ENCODE data around the gene GNAI1.

The GNAI1 gene

DNA sequence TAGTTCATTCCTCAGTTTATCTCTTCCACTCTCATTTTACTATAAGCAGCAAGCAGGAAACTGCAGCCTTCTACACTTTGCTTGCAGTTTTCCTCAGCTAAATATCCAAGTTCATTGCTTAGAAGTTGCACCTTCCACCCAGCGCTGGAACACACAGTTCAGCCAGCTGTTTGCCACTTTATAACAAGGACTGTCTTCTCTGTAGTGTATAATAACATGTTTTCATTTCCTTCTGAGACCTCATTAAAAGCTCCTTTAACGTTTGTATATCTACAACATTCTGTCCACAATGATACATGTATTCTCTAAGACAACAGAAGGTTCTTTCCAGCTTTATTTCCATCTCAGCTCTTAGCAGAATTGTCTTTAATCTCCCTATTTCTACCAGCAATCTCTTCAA lies 74.1 kb downstream of the GNAI1 start:
- H3K27me3 ChIP-seq (ENCODE audit: control insufficient read depth, low read length) = no peaks in the 10 kb centered on the region
- TF ChIP-seq, protein P1, sequence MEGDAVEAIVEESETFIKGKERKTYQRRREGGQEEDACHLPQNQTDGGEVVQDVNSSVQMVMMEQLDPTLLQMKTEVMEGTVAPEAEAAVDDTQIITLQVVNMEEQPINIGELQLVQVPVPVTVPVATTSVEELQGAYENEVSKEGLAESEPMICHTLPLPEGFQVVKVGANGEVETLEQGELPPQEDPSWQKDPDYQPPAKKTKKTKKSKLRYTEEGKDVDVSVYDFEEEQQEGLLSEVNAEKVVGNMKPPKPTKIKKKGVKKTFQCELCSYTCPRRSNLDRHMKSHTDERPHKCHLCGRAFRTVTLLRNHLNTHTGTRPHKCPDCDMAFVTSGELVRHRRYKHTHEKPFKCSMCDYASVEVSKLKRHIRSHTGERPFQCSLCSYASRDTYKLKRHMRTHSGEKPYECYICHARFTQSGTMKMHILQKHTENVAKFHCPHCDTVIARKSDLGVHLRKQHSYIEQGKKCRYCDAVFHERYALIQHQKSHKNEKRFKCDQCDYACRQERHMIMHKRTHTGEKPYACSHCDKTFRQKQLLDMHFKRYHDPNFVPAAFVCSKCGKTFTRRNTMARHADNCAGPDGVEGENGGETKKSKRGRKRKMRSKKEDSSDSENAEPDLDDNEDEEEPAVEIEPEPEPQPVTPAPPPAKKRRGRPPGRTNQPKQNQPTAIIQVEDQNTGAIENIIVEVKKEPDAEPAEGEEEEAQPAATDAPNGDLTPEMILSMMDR (IDR thresholded peaks at IDR 0.05; ENCODE audit: low read depth, low read length, poor library complexity, severe bottlenecking) = no peak
- TF ChIP-seq EZH2phosphoT487 (IDR thresholded peaks at IDR 0.05; ENCODE audit: borderline replicate concordance, low read length) = no peak
- no peak overlapping the region for H3K4me3 ChIP-seq (ENCODE audit: low read length)
- H3K9me2 ChIP-seq (replicated peaks; ENCODE audit: control insufficient read depth, low read length) = no peaks in the 10 kb centered on the region
- no peaks in the 10 kb centered on the region for H3F3A ChIP-seq (ENCODE audit: control insufficient read depth, insufficient read depth)
- no peaks in the 10 kb centered on the region for H3K36me3 ChIP-seq (ENCODE audit: control insufficient read depth, low read length)
- no peak overlapping the region for H3K4me2 ChIP-seq (ENCODE audit: low read length)
- H3K79me2 ChIP-seq (ENCODE audit: control insufficient read depth, low read length) = no peaks in the 10 kb centered on the region
- no peaks in the 10 kb centered on the region for H3K4me1 ChIP-seq (ENCODE audit: control insufficient read depth, low read length)
- H3K9me3 ChIP-seq (ENCODE audit: control insufficient read depth, insufficient read depth, low read length) = no peaks in the 10 kb centered on the region
- no peak overlapping the region for H3K27ac ChIP-seq (ENCODE audit: low read depth, low read length)
- no peaks in the 10 kb centered on the region for H4K20me1 ChIP-seq (ENCODE audit: control insufficient read depth, insufficient read depth, low read depth, low read length)

DNA sequence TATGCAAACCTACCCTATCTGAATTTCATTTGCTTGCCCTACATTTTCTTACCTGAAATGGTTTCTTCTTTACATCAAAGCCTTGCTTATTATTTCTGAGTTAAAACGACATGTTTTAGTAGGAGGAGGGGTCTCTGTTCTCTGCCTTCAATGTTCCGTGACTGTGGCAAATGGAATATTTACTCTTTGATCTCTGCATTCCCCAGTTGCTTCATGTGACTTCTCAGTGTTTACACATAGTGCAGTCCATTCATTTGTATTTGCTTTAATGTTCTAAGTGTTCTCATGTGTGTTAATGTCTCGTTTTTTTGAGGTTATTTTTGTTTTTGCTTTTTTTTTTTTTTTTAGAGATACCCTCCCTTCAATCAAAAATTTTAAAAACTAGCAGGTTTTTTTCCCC lies 75.8 kb downstream of the GNAI1 start:
- Histone ChIP-seq H3K79me2 (ENCODE audit: control insufficient read depth, low read length) (no peaks in the 10 kb centered on the region), H3K9me2 (replicated peaks; ENCODE audit: control insufficient read depth, low read length) (no peaks in the 10 kb centered on the region), H3K9me3 (ENCODE audit: control insufficient read depth, insufficient read depth, low read length) (no peaks in the 10 kb centered on the region), H3K4me2 (ENCODE audit: low read length) (no peak overlapping the region), H3K36me3 (ENCODE audit: control insufficient read depth, low read length) (no peaks in the 10 kb centered on the region), H3K4me3 (ENCODE audit: low read length) (no peak overlapping the region), H3K27ac (ENCODE audit: low read depth, low read length) (no peak overlapping the region), H3K27me3 (ENCODE audit: control insufficient read depth, low read length) (no peaks in the 10 kb centered on the region), H3F3A (ENCODE audit: control insufficient read depth, insufficient read depth) (no peaks in the 10 kb centered on the region), H4K20me1 (ENCODE audit: control insufficient read depth, insufficient read depth, low read depth, low read length) (no peaks in the 10 kb centered on the region), H3K4me1 (ENCODE audit: control insufficient read depth, low read length) (no peaks in the 10 kb centered on the region)
- TF ChIP-seq, protein P1 (IDR thresholded peaks at IDR 0.05; ENCODE audit: low read depth, low read length, poor library complexity, severe bottlenecking) = no peak
- TF ChIP-seq EZH2phosphoT487 (IDR thresholded peaks at IDR 0.05; ENCODE audit: borderline replicate concordance, low read length) = no peak

DNA sequence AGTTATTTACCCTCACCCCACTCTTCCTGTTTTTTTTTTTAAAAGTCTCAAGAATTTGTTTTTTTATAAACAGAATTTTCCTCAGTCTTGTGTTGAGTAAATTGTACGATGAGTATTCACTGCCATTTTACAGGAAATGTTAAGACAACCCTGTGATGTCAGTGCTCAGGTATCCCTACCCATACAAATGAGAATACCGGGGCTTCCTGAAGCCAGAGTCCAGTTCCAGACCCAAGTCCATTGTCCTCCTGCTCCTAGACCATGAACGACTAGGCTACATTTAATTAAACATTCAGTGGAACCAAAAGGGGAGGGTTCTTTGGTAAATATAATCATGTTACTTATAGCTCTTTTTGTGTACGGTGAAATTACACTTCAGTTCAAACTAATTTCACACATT lies 79.2 kb downstream of the GNAI1 start:
- TF ChIP-seq EZH2phosphoT487 (IDR thresholded peaks at IDR 0.05; ENCODE audit: borderline replicate concordance, low read length) = no peak
- TF ChIP-seq, protein P1 (IDR thresholded peaks at IDR 0.05; ENCODE audit: low read depth, low read length, poor library complexity, severe bottlenecking) = no peak
- no peak overlapping the region for H3K27ac ChIP-seq (ENCODE audit: low read depth, low read length)
- no peak overlapping the region for H3K4me2 ChIP-seq (ENCODE audit: low read length)
- H3K4me1 ChIP-seq (ENCODE audit: control insufficient read depth, low read length) = no peaks in the 10 kb centered on the region
- no peaks in the 10 kb centered on the region for H3K27me3 ChIP-seq (ENCODE audit: control insufficient read depth, low read length)
- H3K36me3 ChIP-seq (ENCODE audit: control insufficient read depth, low read length) = no peaks in the 10 kb centered on the region
- no peaks in the 10 kb centered on the region for H3K9me2 ChIP-seq (replicated peaks; ENCODE audit: control insufficient read depth, low read length)
- no peaks in the 10 kb centered on the region for H3K9me3 ChIP-seq (ENCODE audit: control insufficient read depth, insufficient read depth, low read length)
- no peaks in the 10 kb centered on the region for H3F3A ChIP-seq (ENCODE audit: control insufficient read depth, insufficient read depth)
- no peaks in the 10 kb centered on the region for H4K20me1 ChIP-seq (ENCODE audit: control insufficient read depth, insufficient read depth, low read depth, low read length)
- no peaks in the 10 kb centered on the region for H3K79me2 ChIP-seq (ENCODE audit: control insufficient read depth, low read length)
- no peak overlapping the region for H3K4me3 ChIP-seq (ENCODE audit: low read length)

DNA sequence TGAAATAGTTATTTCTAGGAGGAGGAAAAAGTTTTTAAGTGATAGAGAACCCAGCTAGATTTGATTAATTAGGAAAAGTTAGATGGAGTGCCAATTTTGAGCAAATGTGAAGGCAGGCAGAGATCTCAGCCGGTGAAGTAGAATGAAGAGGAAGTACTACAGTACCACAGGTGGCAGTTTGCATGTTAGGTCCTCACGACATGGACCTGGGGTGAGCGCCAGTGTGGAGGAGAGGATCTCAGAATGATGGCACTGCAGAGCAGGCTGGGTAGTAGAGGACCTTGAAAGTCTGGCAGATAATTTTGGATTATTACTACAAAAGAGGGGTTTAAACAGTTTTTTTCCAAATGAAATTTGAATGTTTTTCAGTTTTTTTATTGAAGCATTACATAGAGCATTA lies 81.1 kb downstream of the GNAI1 start:
- Histone ChIP-seq H3K27ac (ENCODE audit: low read depth, low read length) (no peak overlapping the region), H3F3A (ENCODE audit: control insufficient read depth, insufficient read depth) (no peaks in the 10 kb centered on the region), H3K36me3 (ENCODE audit: control insufficient read depth, low read length) (no peaks in the 10 kb centered on the region), H3K9me2 (replicated peaks; ENCODE audit: control insufficient read depth, low read length) (no peaks in the 10 kb centered on the region), H3K27me3 (ENCODE audit: control insufficient read depth, low read length) (no peaks in the 10 kb centered on the region), H3K9me3 (ENCODE audit: control insufficient read depth, insufficient read depth, low read length) (no peaks in the 10 kb centered on the region), H4K20me1 (ENCODE audit: control insufficient read depth, insufficient read depth, low read depth, low read length) (no peaks in the 10 kb centered on the region), H3K79me2 (ENCODE audit: control insufficient read depth, low read length) (no peaks in the 10 kb centered on the region), H3K4me2 (ENCODE audit: low read length) (no peak overlapping the region), H3K4me3 (ENCODE audit: low read length) (no peak overlapping the region), H3K4me1 (ENCODE audit: control insufficient read depth, low read length) (no peaks in the 10 kb centered on the region)
- TF ChIP-seq EZH2phosphoT487 (IDR thresholded peaks at IDR 0.05; ENCODE audit: borderline replicate concordance, low read length) = no peak
- TF ChIP-seq, protein P1 (IDR thresholded peaks at IDR 0.05; ENCODE audit: low read depth, low read length, poor library complexity, severe bottlenecking) = no peak
